HK-2 (cell line): ENCODE data around the gene DHX40.
"Not testable (repeated sequence)": the region's sequence is repeated elsewhere in the genome, so short reads cannot be mapped to it uniquely, and the experiment has no call there.

Experiments used
- DNase-seq: peaks from one replicate; pipeline ENCODE4 v3.0.0-alpha.2; 2018; ENCODE audit not compliant: unreplicated experiment

The DHX40 gene

GRCh38 chr17:59627770-59628171, 62.4 kb downstream of the DHX40 start:
- no peak for DNase-seq

- DNase-seq = no peak
Measured at GRCh38 chr17:59629174-59629573, 63.8 kb downstream of the DHX40 start.

- DNase-seq = no peak
Measured at GRCh38 chr17:59631276-59631675, 65.9 kb downstream of the DHX40 start.

- DNase-seq = no peak
Measured at GRCh38 chr17:59632398-59632797, 67.0 kb downstream of the DHX40 start.

GRCh38 chr17:59633658-59634359, 68.4 kb downstream of the DHX40 start:
- no peak for DNase-seq

- DNase-seq = no peak
Measured at GRCh38 chr17:59634632-59635541, 69.5 kb downstream of the DHX40 start.

- DNase-seq = no peak
Measured at GRCh38 chr17:59637611-59638310, 72.4 kb downstream of the DHX40 start.

- no peak for DNase-seq
Measured at GRCh38 chr17:59638553-59638952, 73.1 kb downstream of the DHX40 start.

GRCh38 chr17:59641799-59642484, 76.5 kb downstream of the DHX40 start:
- DNase-seq = no peak

- DNase-seq = no peak
Measured at GRCh38 chr17:59642565-59642964, 77.2 kb downstream of the DHX40 start.

GRCh38 chr17:59643159-59644140, 78.0 kb downstream of the DHX40 start:
- no peak for DNase-seq

- DNase-seq = no peak
Measured at GRCh38 chr17:59647288-59647687, 81.9 kb downstream of the DHX40 start.

- DNase-seq = no peak
Measured at GRCh38 chr17:59649886-59650285, 84.5 kb downstream of the DHX40 start.

- DNase-seq = no peak
Measured at GRCh38 chr17:59650642-59651041, 85.2 kb downstream of the DHX40 start.

GRCh38 chr17:59651346-59651745, 85.9 kb downstream of the DHX40 start:
- no peak for DNase-seq

- no peak for DNase-seq
Measured at GRCh38 chr17:59652119-59652518, 86.7 kb downstream of the DHX40 start.

- not testable (repeated sequence) for DNase-seq
Measured at GRCh38 chr17:59656624-59657023, 91.2 kb downstream of the DHX40 start.
